SIG-M5 treated with dmso at 0.1 percent for 504 hours (cell line): ENCODE measurements around the gene RAE1.
A peak's percentile ranks its signal among the peaks of the same experiment; 100 is the strongest.
"Not testable (repeated sequence)": the region's sequence is repeated elsewhere in the genome, so short reads cannot be mapped to it uniquely, and the experiment has no call there.

Experiments used
- DNase-seq: peaks from one replicate; lab custom pipeline; 2025; ENCODE audit not compliant: unreplicated experiment; lab: John Stamatoyannopoulos, UW

The RAE1 gene

DNA sequence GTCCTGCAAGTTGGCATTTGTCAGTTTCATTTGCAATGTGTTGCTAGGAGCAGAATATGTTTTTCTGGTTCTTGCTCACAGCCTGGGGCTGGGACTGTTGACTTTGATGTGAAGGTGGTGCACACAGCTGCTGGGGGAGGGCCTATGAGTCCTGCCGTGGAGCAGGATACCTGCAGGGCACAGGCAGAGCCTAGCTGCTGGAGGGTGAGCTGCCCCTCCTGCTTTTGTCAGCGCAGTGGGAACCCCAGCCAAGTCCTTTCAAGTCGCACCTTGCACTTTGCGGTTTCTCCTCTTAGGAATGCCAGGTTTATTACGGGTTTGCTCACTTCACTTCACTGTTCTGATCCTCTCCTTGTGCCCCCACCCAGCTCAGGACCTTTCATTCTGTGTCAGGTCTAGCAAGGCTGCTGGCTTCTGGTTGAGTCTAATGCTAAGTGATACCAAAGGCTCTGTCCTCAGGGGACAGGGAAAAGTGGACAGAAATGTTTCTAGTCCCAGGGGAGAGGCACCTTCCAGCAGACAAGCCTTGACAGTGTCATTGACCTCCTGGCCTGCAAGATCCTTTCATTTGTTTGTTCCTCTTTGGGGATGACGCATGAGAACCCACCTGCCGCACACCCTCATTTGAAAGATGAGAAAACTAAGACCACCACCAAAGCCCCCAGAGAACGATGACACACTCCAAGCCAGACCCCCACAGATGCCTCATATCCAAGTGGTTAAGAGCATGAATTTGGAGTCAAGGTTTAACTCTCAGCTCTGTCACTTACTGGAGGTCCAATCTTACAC lies 24.2 kb upstream of the RAE1 start:
- DNase-seq: peak; percentile 92

DNA sequence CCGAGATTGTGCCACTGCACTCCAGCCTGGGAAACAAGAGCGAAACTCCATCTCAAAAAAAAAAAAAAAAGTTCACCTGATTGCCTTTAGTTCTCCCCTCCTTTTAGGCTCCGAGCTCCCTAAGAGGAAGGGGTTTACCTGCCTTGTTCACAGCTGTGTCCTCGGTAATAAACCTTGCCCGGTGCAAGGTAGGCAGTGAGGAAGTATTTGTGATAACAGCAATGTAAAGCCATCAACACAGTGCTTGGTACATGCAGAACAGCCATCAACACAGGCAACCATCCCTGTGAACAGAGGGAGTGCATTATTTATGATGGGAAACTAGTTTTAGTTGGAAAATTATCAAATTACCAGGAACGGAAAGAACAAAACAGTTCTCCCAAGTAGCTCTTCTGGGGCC lies 23.2 kb upstream of the RAE1 start:
- no peak for DNase-seq

- DNase-seq: peak; percentile 12
Observed at GRCh38 chr20:57329608-57330221, 21.3 kb upstream of the RAE1 start, which contains the start of gene SPO11. TSS of gene SPO11 (plus strand) at chr20:57329803. CDS start at chr20:57329868, 65 bp downstream.

GRCh38 chr20:57330998-57331397 lies 20.1 kb upstream of the RAE1 start:
- DNase-seq: peak; percentile 60

GRCh38 chr20:57332105-57333089 lies 18.7 kb upstream of the RAE1 start:
- peak; percentile 54 for DNase-seq

DNA sequence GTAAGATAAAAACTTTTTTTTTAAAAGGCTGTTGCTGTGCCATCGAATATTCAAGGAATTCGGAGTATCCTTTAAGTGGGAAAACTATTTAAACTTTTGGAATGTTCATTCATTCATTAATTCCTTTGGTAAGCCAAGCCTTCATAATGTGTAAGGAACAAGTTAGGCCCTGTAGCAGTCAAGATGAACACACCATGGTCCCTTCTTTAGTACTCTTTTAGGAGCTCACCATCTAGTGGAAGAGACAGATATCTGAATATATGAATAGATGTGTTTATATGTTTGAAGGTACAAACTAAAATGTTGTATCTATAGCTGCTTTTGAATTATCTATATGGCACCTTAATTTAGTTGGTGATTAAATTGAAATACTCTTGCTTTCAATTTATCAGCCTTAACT lies 15.7 kb upstream of the RAE1 start:
- peak; percentile 56 for DNase-seq

DNA sequence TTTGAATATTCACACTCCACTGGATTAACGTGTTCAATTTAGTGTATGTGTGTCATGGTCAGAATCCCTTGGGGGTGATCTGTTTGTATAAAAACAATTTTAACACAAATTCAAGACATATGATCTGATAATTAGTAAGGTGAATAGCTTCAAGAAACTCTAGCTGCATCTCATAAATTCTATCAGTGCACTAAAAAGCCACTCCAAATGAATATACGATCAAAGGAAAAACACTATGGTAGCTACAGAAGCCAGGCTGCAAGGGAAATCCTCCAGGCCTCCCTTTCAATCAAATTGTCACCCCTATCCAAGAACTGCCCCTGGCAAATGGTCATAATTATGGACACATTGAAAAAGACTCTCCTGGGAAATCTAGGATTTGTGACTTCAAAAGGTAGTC lies 9.4 kb upstream of the RAE1 start:
- DNase-seq: no peak

DNA sequence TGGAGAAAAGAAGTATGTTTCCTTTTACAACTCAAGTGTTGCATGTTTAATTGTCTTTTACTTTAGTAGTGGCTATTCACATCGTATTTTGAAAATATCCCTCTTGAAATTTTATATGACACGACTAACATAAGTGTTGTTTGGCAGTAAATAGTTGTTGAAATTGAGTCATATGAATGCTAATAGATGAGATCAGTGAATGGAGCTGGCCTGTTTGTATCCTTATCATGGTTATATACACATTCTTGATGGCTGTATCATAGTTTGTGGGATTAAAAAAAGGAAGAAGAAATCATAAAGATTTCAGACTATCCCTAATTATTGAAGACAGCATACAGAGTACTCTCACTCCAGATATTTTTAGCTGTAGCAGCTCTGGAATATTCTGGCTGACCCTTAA lies 8.2 kb upstream of the RAE1 start:
- no peak for DNase-seq

- DNase-seq: peak; percentile 76
Observed at GRCh38 chr20:57346477-57346876, 4.6 kb upstream of the RAE1 start.

GRCh38 chr20:57347393-57347792 lies 3.7 kb upstream of the RAE1 start:
- no peak for DNase-seq

DNA sequence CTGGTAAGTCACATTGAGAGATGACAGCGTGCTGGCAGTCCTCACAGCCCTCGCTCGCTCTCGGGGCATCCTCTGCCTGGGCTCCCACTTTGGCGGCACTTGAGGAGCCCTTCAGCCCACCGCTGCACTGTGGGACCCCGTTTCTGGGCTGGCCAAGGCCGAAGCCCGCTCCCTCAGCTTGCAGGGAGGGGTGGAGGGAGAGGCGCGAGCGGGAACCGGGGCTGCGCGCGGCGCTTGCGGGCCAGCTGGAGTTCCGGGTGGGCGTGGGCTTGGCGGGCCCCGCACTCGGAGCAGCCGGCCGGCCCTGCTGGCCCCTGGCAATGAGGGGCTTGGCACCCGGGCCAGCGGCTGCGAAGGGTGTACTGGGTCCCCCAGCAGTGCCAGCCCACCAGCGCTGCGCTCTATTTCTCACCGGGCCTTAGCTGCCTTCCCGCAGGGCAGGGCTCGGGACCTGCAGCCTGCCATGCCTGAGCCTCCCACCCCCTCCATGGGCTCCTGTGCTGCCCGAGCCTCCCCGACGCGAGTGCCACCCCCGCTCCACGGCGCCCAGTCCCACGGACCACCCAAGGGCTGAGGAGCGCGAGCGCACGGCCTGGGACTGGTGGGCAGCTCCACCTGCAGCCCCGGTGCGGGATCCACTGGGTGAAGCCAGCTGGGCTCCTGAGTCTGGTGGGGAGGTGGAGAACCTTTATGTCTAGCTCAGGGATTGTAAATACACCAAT lies 2.7 kb upstream of the RAE1 start:
- DNase-seq: not testable (repeated sequence)

GRCh38 chr20:57348922-57349574 lies 2.0 kb upstream of the RAE1 start:
- not testable (repeated sequence) for DNase-seq

DNA sequence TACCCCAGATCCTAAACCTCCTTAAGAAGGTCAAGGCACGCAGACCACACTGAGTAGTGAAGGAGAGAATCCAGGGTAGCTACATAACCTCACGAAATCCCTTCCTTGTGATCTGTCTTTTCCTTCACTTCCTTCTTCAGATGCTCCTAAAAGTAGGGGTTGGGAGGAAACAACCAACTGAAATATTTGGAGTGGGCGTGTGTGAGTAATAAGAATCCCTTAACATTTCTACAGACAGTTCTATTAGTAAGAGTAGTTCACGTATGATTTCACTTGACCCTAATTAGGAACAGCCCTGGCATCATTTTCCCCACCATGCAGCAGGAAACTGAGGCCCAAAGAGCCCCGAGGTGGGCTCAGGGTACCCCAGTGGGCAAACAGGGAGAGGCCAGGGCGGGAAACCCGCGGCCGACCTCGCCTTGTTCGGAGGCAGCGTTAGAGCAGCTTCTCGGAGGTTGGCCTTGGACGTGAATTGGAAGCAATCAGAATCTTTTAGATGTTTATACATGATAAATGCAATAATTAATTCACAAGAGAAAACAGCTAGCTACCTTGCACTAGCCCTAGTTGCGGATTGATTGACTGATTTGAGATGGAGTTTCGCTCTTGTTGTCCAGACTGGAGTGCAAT lies 859 bp upstream of the RAE1 start:
- no peak for DNase-seq

GRCh38 chr20:57350726-57351041 lies 371 bp upstream of the RAE1 start:
- DNase-seq: not testable (repeated sequence)

DNA sequence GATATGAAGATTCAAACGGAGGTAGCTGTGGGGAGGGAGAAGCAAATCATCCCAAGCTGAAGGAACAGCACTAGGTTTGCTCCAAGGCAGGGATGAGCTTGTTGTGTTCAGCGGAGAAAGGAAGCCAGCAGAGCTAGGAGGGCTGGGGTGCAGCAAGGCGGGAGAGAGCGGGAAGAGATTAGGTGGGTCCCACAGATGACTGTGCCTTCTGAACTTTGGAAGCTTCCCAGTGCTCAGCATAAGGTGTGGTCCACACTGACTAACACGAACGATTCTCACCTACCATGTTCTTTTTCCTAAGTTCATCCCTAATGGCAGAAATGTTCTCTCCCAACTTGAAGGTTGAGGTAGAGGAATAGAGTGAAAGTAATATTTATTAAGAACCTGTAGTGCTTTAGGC lies 1.2 kb downstream of the RAE1 start:
- no peak for DNase-seq

GRCh38 chr20:57353351-57353750 lies 2.3 kb downstream of the RAE1 start:
- DNase-seq: no peak

DNA sequence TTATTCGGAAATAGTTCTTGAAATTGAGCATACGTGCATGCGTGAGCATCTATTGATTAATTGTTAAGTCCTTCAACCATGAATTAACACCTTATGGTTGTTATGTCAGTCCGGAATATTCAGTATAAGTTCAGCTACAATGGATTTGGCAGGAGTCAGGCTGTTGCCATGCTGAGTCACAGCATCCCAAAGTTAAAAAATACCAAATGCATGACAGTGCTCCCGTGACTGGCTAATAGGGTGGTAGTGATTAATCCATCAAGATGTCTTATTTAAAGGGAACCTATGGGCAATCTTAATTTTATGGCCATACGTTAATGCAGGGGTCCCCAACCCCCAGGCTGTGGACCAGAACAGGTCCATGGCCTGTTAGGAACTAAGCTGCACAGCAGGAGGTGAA lies 10.5 kb downstream of the RAE1 start:
- DNase-seq: no peak

- no peak for DNase-seq
Observed at GRCh38 chr20:57364451-57364850, 13.4 kb downstream of the RAE1 start.

DNA sequence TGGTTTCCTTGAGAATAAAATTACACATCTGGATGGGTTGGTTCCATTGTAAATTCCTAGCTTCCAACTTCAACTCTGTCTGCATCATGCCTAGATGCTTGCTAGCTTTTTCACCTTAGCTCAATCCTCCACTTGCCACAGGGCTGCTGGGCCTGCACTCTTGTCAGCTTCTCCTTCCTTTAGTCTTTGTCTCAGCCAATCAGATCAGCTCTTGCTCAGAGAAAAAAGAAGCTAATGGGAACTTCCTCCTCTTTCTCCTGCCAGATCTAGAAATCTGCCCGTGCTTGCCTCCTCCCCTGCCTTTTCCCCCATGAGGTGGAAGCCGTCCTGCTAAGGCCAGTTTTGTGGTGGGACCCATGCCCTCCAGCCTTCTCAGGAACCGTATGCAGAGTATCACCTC lies 18.5 kb downstream of the RAE1 start:
- peak; percentile 45 for DNase-seq

DNA sequence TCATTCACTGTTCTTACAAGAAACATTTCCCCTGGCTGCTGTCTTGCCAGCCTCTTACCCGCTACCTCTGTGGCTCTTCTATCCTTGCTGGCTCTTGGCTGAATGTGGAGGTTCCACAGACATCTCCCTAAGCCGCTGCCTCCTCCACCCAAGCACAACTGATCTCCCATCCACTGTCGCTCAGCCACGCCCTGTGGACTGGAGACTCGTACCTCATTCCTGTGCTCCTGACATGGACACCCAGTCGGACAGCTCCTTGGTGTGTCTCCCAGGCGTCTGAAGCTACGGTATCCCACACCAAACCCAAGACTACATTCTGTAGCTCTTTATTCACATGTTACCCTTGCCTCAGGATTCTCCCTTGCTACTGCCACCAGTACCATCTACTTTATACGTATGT lies 19.3 kb downstream of the RAE1 start:
- DNase-seq: no peak
